ENCODE data around the gene SMCO4.
"Not testable (repeated sequence)": the region's sequence is repeated elsewhere in the genome, so short reads cannot be mapped to it uniquely, and the experiment has no call there.

Gene SMCO4, protein sequence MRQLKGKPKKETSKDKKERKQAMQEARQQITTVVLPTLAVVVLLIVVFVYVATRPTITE

DNA sequence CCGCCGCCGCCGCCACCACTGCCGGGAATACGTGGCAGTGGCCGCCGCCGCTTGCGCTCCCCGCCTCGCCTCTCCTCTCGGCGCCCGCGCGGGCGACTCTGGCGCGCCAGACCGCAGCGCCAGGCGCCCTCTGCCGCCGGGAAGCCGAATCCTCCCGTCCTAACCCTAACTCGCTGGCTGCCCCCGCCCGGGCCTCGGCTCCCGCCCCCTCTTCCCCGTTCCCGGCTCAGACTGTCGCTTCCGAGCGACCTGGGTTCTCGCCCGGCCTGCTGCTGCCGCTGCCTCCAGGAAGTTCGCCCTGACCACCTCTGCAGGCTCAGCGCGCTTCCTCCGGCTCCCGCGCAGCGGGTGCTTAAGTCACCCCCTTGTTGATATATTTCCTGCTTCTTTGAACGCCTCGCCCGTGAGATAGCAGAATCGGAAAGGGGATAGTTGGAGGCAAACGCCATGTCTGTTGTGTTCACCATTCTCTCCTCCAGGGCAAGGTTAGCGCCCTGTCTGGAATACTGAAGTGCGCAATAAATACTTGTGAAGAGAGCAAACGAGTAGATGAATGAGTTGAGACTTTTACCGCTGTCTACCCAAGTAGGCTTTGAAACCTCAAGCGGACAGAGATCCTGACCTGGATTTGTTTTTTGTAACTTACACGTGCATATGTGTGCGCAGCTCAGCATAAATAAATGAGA, at the start of gene SMCO4:
SMCO4 (minus strand) TSS at position 100 of the 686 bp plus-strand sequence. CDS start 64,202 bp downstream, outside the sequence.
- peak; percentile 10 to 54 (median 41) for DNase-seq (ENCODE audit: low read depth in 3 of 3, low spot score in 1 of 3)

DNA sequence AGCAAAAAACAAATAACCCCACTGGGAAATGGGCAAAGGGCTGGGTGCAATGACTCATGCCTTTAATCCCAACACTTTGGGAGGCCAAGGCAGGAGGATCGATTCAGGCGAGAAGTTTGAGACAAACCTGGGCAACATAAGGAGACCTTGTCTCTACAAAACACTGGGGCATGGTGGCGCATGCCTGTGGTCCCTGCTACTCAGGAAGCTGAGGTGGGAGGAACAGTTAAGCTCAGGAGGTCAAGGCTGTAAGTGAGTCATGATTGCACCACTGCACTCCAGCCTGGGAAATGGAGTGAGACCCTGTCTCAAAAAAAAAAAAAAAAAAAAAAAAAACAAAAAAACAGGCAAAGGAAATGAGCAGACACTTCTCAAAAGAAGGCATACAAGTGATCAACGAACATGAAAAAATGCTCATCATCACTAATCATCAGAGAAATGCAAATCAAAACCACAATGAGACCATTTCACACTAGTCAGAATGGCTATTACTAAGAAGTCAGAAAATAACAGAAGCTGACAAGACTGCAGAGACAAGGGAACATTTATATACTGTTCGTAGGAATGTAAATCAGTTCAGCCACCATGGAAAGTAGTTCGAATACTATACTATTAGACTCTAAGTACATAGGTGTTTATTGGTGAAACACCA, 48.2 kb upstream of the SMCO4 start:
- no peak for DNase-seq (ENCODE audit: low read depth in 3 of 3, low spot score in 1 of 3)

DNA sequence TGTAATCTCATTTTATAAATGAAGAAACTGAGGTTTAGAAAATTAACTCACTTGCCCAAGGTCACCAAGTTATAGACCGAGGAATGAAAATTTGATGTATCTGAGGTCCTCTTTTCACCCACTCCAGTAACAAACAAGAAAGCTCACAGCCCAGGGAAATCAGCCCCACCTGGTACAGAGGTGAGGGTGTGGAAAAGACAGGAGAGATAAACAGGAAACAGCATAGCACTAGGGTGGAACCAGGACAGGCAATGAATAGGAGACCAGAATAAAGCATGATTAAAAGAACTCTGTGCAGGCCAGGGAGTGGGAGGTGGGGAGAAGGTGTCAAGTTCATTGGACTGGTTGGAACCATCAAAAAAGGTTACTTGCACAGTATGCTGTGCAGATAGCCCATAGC, 46.2 kb upstream of the SMCO4 start:
- DNase-seq (ENCODE audit: low read depth in 3 of 3, low spot score in 1 of 3), result no peak

DNA sequence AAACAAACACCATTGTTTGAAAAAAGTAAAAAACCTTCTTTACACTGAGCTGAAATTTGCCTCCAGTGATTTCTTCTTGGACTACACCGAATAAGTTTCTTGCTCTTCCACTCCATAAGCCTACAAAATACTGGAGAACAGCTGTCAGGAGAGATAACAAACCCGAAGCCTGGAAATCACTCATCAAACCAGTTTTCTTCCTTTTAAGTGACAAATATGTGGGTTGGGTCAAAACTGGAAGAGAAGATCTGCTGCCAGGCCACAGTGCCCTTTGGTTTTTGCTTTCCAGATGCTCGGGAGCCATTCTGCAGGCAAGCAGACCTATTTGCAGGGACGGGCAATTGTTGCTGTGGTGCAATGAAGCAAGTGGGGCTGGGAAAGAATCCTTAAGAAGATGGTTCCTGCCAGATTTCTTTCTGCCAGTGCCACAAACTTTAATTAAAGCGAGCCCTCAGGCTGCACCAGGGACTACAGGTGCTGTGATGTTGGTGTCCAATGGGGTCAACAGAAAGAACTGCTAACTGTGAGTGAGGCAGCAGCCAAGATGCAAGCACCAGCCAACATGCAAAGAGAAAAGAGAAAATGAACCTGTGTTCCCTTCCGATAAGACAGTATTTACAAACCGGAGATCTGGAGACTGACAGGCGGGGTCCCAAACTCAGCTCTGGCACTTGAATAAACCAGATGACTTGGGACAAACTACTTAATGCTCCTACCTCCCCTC, 44.8 kb upstream of the SMCO4 start:
- DNase-seq (ENCODE audit: low read depth in 3 of 3, low spot score in 1 of 3), result no peak

DNA sequence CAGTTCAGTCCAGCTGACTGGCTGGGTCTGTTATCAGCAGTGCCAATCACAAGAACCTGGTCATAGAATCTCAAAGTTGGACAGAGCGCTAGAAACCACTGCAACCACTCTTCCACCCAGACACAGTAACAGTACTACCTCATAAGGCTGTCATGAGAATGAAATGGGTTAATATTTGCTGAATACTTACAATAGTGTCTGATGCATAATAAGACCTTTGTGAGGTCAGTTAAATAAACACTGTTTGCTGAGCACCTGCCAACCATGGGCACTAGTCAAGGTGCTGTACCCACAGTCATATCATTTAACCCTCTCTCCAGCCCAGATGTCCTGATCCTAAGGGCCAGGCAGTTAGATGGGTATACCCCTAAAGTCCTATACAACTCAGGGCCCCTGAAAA, 44.2 kb upstream of the SMCO4 start:
- DNase-seq (ENCODE audit: low read depth in 3 of 3, low spot score in 1 of 3), result not testable (repeated sequence)

DNA sequence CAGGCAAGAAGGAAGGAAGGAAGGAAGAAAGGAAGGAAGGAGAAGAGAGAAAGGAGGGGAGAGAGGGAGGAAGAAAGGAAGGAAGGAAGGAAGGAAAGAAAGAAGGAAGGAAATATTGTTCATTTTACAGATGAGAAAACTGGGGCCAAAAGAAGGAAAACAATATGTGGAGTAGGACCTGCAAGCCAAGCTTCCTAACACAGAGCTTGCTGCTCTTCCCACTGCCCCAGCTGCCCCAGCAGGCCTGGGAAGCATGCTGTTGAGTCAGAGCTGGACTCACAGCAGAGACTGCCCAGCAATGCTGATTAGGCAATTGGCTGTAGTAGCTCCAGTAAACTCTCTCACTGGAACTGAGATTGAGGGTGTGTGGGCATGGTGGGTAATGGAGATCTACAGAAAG, 42.6 kb upstream of the SMCO4 start:
- DNase-seq (ENCODE audit: low read depth in 3 of 3, low spot score in 1 of 3), result no peak

DNA sequence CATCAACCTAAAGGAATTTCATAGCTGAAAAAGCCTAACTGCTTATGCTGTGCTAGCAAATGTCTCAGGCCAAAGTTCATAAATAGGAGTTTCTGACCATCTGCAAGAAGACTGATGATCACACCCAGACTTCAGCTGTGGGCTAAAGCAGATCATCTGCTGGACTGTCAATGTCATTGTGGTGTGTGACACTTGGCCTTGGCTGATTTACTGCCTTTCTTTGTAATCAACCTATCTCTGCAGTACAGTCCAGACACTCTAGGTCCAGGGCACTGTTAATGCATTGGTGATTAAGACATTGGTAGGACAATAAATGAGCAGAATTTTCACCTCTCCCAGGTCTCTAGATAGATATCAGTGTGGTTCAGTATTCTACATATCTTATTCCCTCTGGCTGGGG, 40.3 kb upstream of the SMCO4 start:
- DNase-seq (ENCODE audit: low read depth in 3 of 3, low spot score in 1 of 3), result no peak

DNA sequence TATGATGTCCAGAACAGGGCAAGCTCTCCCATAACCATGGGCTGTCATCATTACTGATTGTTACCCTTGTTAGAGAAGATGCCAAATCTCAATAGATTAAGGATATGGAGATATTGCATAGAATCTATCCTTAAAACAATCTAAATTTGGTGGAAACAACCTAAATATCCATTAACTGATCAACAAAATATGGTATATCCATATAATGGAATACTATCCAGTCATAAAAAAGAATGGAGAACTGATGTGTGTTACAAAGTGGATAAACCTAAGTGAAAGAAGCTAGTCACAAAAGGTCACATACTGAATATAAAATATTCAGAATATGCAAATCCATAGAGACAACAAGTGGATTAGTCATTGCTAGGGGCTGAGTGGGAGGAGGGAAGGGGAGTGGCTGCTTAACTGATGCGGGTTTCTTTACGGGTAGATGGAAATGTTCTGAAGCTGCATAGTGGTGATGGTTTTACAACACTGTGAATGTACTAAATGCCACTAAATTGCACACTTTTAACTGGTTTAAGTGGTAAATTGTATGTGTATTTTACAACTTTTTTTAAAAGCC, 36.1 kb upstream of the SMCO4 start:
- no peak for DNase-seq (ENCODE audit: low read depth in 3 of 3, low spot score in 1 of 3)

DNA sequence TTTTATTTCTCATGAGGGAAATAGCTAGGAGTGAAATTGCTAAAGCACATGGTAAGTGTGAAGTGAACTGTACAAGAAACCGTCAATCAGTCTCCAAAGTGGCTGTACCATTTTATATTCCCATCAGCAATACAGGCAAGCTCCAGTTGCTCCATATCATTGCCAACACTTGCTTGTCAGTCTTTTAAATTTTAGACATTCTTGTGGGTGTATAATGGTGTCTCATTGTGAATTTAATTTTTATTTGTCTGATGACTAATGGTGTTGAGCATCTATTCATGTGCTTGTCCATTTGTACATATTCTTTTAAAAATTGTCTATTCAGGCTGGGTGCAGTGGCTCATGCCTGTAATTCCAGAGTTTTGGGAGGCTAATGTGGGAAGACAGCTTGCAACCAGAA, 34.1 kb upstream of the SMCO4 start:
- DNase-seq (ENCODE audit: low read depth in 3 of 3, low spot score in 1 of 3), result no peak

DNA sequence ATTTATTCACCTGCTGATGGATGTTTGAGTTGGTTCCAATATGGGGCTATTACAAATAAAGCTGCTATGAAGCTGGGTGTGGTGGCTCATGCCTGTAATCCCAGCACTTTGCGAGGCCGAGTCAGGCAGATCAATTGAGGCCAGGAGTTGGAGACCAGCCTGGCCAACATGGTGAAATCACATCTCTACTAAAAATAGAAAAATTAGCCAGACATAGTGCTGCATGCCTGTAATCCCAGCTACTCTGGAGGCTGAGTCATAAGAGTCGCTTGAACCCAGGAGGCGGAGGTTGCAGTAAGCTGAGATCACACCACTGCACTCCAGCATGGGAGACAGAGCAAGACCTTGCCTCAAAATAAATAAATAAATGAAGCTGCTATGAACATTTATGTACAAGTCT, 33.7 kb upstream of the SMCO4 start:
- not testable (repeated sequence) for DNase-seq (ENCODE audit: low read depth in 3 of 3, low spot score in 1 of 3)

DNA sequence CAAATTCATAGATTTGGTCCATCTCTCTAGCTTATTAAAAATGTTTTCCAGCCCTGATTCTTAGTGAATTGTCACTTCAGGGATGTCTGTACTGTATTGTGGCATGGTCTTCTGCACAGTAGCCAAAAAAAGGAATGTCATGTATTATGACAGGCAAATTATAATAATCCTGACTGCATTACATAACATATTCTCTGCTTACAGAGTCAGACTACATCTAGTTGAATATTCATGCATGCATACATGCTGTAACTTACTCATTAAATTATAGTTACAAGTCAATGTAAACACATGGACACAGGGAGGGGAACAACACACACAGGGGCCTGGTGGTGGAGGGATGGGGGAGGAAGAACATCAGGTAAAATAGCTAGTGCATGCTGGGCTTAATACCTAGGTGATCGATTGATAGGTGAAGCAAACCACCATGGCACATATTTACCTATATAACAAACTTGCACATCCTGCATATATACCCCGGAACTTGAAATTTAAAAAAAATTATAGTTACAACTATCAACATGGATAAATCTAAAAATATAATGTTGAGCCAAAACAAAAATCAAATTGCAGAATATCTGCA, 31.5 kb upstream of the SMCO4 start:
- no peak for DNase-seq (ENCODE audit: low read depth in 3 of 3, low spot score in 1 of 3)

DNA sequence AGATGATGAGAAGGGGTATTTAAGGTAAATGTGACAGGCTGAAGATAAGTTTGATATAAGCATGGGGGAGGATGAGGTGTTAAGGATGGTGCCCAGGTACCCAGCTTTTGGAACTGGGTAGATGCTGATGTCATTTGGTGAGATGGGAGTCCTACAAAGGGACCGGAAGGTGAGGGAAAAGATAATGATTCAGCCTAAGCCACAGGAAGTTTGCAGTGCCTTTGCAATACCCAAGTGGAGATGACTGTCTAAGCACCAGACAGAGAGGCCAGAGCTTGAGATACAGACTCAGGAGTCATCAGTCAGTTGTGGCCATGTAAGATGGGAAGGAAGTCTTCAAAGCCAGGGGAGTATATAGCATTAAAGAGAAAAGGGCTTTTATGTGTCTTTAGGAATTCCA, 30.0 kb upstream of the SMCO4 start:
- DNase-seq (ENCODE audit: low read depth in 3 of 3, low spot score in 1 of 3), result no peak

DNA sequence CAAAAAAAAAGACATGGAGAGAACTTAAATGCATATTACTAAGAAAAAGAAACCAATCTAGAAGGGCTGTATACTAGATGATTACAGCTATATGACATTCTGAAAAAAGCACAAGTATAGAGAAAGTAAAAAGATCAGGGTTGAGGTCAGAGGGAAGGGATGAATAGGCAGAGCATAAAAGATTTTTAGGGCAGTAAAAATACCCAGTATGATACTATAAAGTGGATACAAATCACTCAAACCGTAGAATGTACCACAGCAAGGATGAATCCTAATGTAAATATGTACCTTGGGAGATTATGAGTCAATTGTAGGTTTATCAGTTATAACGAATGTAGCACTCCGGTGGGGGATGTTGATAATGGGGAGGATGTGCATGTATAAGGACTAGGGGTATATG, 29.4 kb upstream of the SMCO4 start:
- no peak for DNase-seq (ENCODE audit: low read depth in 3 of 3, low spot score in 1 of 3)

DNA sequence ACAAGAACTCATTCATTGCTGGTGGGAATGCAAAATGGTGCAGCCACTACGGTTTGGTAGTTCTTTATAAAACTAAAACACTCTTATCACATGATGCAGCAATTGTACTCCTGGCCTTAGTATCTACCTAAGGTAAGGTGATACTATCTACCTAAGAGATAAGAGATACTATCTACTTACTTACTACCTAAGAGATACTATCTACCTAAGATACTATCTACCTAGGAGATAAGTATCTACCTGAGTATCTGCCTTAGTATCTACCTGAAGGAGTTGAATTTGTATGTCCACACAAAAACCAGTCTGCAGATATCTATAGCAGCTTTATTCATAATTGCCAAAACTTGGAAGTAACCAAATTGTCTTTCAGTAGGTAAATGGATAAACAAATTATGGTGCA, 29.0 kb upstream of the SMCO4 start:
- DNase-seq (ENCODE audit: low read depth in 3 of 3, low spot score in 1 of 3), result no peak

DNA sequence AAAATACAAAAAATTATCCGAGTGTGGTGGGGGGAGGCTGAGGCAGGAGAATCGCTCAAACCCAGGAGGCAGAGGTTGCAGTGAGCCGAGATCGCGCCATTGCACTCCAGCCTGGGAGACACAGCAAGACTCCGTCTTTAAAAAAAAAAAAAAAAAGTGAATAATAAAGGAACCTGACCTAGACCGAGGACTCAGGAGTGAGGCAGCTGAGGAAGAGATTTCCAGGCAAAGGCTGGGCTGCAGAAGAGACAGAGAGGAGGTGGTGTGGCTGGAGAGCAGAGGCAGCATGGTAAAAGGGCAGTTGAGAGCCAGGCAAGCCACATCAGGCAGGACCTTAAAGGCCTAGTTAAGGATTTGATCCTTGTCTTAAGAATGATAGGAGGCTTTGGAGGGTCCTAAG, 28.4 kb upstream of the SMCO4 start:
- DNase-seq (ENCODE audit: low read depth in 3 of 3, low spot score in 1 of 3), result no peak

DNA sequence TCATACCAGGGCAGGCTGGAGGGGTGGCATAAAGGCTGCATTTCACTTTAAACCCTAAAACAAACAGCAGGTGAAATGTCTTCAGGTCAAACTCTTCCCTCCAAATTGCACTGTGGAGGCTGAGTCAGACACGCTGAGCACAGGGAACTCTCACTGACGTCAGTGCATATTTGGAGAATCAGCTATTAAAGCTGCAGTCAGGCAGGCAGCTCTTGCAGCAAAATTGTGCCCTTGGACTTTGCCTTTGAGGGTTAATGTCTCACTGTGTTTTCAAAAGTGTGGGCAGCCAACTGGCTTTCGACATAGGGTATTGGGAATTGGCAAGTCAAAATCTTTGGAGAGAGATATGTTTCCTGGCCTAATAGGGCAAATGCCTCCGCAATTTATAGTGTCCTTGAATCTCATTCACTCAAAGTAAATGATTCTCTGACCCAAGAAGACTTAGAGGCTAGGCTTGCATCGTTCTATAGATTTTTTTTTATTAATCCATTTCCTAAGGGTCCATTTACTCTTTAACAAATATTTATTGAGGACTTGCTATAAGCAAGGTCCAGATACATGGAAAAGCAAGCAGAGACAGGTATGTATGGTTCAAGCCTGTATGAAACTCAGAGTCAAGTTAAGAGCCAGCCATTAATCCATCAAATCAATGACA, 27.7 kb upstream of the SMCO4 start:
- no peak for DNase-seq (ENCODE audit: low read depth in 3 of 3, low spot score in 1 of 3)

DNA sequence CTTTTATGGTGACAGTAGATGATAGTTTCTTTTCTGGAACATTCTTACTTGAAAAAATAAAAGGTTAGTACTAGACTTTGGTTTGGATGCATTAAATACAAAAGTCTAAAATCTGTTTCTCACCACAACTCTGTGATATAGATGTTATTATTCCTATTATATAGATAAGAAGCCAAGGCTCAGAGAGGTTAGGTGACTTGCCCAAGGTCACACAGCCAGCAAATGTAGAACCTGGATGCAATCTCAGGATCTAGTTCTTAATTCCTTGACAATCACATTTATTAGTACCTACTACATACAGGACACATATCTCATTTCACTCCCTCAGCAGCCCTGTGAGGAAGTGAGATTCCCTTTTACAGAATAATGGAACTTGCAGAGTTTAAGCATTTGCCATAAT, 26.3 kb upstream of the SMCO4 start:
- no peak for DNase-seq (ENCODE audit: low read depth in 3 of 3, low spot score in 1 of 3)

DNA sequence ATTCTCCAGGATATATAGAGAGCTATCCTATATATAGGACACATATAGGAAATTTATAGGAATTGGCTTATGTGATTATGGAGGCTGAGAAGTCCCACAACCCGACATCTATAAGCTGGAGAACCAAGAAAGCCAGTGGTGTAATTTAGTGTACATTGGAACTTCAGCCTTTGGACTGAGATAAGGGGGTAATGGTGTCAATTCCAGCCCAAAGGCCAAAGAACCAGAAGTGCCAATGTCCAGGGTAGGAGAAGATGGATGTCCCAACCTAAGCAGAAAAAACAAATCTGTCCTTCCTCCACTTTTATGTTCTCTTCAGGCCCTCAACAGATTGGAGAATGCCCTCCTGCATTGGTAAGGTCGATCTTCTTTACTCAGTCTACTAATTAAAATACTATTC, 25.5 kb upstream of the SMCO4 start:
- no peak for DNase-seq (ENCODE audit: low read depth in 3 of 3, low spot score in 1 of 3)

DNA sequence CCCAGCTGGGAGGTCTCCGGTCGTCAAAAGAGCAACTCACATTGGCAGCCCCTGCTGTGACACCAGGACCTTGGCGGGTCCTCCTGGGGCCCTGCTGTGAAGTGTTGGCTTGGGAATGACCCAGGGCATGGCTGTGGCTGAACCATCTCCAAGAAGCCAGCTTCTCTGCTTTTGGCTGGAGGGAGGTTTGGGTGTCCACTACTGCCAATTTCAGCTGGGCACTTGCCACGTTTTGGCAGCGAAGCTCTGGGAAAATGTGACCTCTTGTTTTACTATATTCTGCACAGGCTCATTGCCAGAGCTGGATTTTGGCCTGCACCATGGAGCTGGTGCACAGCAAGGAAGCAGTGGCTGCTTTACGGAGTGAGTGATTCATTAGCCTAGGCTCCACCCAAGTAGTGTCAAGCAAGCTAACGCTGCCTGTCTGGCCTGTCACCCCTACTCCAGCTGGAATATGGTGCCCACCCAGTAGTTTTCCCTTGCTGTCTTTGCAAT, 24.3 kb upstream of the SMCO4 start:
- no peak for DNase-seq (ENCODE audit: low read depth in 3 of 3, low spot score in 1 of 3)

DNA sequence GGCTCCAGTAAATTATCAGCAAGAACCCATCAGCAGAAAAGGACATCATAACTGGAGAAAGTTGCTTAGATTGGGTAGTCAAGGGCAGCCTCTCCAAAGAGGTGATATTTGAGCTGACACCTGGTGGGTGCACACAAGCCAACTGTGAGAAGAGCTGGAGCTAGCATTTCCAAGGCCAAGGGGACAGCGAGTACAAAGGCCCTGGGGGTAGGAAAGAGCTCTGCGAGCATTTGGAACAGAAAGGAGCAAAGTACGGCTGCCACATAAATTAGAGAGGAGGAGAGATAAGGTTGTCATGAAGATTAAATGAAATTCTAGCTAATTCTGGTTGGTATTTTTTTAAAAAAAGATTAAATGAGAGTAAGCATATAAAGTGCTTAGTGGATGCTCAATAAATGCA, 21.7 kb upstream of the SMCO4 start:
- DNase-seq (ENCODE audit: low read depth in 3 of 3, low spot score in 1 of 3), result no peak

DNA sequence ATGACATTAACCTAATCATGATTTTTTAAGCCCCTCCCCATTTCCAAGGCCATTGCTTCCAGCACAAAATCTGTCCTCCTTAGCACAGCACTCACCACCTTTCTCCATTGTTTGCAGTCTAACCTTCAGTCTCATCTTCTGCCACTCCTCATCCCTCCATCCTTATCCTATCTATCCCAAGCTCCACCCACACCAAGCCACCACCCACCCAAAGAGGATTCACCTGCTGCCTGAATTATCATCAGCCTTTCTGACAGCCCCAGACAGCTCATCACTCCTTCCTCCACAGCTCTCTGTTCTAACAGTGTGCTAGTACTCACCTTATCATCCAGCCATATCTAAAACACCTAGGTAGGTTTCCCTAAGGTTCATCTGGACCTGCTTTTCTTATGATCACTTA, 20.7 kb upstream of the SMCO4 start:
- DNase-seq (ENCODE audit: low read depth in 3 of 3, low spot score in 1 of 3), result no peak

Measured in stimulated activated CD4-positive, alpha-beta T cell treated with anti-CD3 and anti-CD28 coated beads, TNF-alpha, amount 100 ng/mL, for 1 hour (primary cell).